Nephron (organoid): ENCODE data around the gene TM7SF2.

Experiments
- H3K27ac Mint-ChIP-seq, 3 experiments: 2 replicates each; pipeline ENCODE4 v1.8.0; 2020; ENCODE audit warnings: mixed read lengths in 3 of 3, mild to moderate bottlenecking in 2 of 3, moderate library complexity in 1 of 3
- H3K27me3 Mint-ChIP-seq: 2 replicates; pipeline ENCODE4 v1.8.0; 2021; ENCODE audit warnings: low read depth, mild to moderate bottlenecking, moderate library complexity, mixed read lengths
- H3K36me3 Mint-ChIP-seq: 2 replicates; pipeline ENCODE4 v1.8.0; 2020; ENCODE audit warnings: low read depth, mixed read lengths
- H3K4me1 Mint-ChIP-seq: 2 replicates; pipeline ENCODE4 v1.8.0; 2020; ENCODE audit warnings: mixed read lengths
- H3K4me3 Mint-ChIP-seq, 3 experiments: 2 replicates each; pipeline ENCODE4 v1.8.0; 2020; ENCODE audit warnings: mild to moderate bottlenecking in 3 of 3, mixed read lengths in 3 of 3, moderate library complexity in 2 of 3
- H3K9me3 Mint-ChIP-seq: 2 replicates; pipeline ENCODE4 v1.8.0; 2020; ENCODE audit warnings: mixed read lengths
- TF ChIP-seq, protein P1 (sequence below), 3 experiments: fragments of 200-600 bp; sonication (generic); IDR thresholded peaks; one replicate each; pipeline ENCODE4 v1.5.0; 2021; ENCODE audit warnings: antibody characterized with exemption in 3 of 3; ENCODE audit not compliant: unreplicated experiment in 3 of 3

TM7SF2 gene

DNA sequence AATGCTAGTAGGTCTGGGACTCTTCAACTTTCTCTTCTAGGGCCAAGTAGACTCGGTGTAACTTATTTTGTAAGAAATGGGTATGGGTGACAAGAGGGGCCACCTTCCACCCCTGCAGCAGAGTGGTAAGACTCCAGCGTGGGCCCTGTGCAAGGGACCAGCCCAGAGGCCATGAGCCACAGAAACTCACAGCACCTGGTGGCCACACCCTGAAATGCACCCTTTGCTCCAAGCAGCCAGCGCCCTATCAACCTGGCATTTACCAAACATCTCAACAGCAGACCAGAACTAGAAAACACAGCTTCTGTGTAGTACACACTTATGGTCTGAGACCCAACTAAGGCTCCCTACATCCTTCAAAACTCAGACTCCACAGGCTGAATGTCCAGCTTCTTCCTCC is 33.5 kb upstream of the TM7SF2 start:
- H3K36me3 Mint-ChIP-seq, result peaks cover 20% of the 10 kb centered on the region
- no peaks in the 10 kb centered on the region for H3K9me3 Mint-ChIP-seq
- peak overlapping the region in 2 of 3 experiments; percentile 17 to 37 for H3K4me3 Mint-ChIP-seq
- H3K27me3 Mint-ChIP-seq, result no peaks in the 10 kb centered on the region
- TF ChIP-seq, protein P1, sequence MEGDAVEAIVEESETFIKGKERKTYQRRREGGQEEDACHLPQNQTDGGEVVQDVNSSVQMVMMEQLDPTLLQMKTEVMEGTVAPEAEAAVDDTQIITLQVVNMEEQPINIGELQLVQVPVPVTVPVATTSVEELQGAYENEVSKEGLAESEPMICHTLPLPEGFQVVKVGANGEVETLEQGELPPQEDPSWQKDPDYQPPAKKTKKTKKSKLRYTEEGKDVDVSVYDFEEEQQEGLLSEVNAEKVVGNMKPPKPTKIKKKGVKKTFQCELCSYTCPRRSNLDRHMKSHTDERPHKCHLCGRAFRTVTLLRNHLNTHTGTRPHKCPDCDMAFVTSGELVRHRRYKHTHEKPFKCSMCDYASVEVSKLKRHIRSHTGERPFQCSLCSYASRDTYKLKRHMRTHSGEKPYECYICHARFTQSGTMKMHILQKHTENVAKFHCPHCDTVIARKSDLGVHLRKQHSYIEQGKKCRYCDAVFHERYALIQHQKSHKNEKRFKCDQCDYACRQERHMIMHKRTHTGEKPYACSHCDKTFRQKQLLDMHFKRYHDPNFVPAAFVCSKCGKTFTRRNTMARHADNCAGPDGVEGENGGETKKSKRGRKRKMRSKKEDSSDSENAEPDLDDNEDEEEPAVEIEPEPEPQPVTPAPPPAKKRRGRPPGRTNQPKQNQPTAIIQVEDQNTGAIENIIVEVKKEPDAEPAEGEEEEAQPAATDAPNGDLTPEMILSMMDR (IDR thresholded peaks at IDR 0.05; ENCODE audit: unreplicated experiment in 3 of 3), result peak; percentile 37 to 56 (median 48)
- no peak overlapping the region for H3K27ac Mint-ChIP-seq
- peaks cover 5% of the 10 kb centered on the region for H3K4me1 Mint-ChIP-seq

DNA sequence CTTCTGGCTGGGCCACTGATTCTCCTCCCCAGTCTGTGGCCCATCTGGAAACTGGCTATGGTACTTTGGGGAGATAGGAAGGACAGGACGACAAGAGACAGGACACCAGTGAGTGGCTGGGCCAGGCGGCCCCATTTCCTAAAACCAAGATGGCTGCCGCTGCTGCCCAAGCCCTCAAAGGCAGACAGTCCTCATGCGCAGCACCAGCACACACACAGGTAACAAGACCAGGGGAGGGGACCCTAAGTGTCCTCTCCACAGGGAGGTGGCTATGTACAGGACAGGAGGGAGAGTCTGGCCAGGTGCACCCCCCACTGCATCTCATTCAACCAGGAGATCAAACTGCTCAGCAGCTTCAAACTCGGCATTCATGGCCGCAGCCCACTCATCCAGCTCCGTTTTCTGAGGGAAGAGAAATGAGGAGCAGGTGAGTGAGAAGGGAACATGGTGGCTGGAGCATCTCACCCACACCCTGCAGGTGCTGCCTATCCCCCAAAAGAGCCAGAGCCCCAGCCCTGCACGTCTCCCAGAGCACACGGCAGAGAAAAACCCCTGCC is 32.8 kb upstream of the TM7SF2 start:
- H3K4me1 Mint-ChIP-seq, result peaks cover 7% of the 10 kb centered on the region
- TF ChIP-seq, protein P1 (IDR thresholded peaks at IDR 0.05; ENCODE audit: unreplicated experiment in 3 of 3), result no peak
- H3K27me3 Mint-ChIP-seq, result no peaks in the 10 kb centered on the region
- no peaks in the 10 kb centered on the region for H3K9me3 Mint-ChIP-seq
- H3K27ac Mint-ChIP-seq, result no peak overlapping the region
- H3K4me3 Mint-ChIP-seq, result peak overlapping the region in 1 of 3 experiments; percentile 54
- peaks cover 20% of the 10 kb centered on the region for H3K36me3 Mint-ChIP-seq

DNA sequence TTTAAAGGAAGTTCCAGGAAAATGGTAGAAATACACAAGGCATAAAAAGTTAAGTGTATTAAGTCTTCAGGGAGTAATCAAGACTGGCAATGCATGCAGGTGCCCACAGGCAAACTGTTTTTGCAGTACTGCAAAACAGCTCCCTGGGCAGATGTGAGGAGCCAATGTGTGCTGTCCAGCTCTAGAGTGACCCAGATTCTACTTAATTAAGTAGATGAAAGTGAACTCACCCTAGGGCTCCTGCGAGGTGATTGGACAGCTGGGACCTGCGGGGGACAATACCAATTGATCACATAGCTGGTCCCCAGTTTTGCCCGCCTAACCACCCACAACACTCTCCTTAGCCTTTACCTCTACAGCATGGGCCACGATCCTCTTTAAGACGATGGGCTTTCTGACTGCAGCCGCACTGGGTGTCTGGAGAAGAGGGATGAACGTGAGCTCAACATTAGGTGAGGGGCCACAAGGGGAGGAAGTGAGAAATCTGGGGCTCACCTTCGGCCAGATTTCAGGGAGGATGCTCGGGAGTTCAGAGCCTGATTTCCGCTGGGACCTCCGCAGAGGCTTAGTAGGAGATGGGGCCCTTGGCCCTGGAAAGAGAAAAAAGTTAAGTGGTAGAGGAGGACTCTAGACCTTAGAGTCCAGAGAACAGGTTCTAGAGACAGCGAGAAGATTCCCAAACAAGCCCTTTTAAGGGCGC is 28.4 kb upstream of the TM7SF2 start:
- Mint-ChIP-seq H3K27me3 (no peaks in the 10 kb centered on the region), H3K9me3 (no peaks in the 10 kb centered on the region), H3K36me3 (peaks cover 19% of the 10 kb centered on the region), H3K27ac (peak overlapping the region; percentile 97 to 98 (median 97)), H3K4me3 (peak overlapping the region; percentile 97 to 99 (median 98)), H3K4me1 (peaks cover 26% of the 10 kb centered on the region)
- TF ChIP-seq, protein P1 (IDR thresholded peaks at IDR 0.05; ENCODE audit: unreplicated experiment in 3 of 3), result no peak

DNA sequence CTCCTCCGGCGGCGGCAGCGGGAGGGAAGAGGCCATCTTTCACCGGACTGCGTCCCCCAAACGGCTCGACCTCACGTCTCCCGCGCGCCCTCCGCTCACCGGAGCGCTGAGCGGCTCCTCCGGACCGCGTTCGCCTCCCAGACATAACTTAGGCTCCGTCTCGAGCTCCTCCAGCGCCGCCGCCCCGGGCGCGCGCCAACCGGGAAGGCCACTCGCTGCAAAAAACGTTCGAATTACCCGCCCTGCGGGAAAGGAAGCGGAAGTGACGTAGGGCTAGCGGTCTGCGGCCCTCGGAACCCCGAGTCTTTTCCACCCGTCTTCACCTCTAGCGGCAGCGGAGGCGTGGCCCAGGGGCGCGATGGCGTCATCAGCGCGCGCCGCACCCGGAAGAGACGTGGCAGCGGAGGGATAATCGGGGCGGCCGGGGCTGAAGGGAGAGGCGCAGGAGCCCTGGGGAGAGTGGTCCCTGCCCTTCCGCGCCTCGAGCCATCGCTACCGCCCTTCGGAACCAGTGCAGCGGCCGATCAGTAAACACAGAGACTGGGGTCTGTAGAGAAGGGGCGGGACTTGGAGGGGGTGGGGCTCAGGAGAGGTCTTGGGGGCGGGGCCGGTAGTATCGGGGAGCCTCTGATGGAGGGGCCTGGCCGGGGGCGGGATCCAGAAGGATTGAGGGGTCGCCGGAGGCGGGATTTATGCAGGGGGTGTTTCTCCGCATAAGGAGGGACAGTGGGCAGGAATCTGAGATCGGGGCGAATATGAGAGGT is 27.7 kb upstream of the TM7SF2 start, which contains the start of the genes CDCA5 and ZFPL1:
Gene CDCA5 (minus strand): TSS at position 207 of the 764 bp plus-strand sequence. CDS start 62 bp downstream, at position 145.
Gene ZFPL1 (plus strand): TSS at position 389 of the 764 bp plus-strand sequence. CDS start 477 bp downstream, outside the sequence.
- no peaks in the 10 kb centered on the region for H3K27me3 Mint-ChIP-seq
- H3K36me3 Mint-ChIP-seq, result peaks cover 20% of the 10 kb centered on the region
- peak within 1 kb of the TSS; percentile 97 to 99 (median 98) for H3K4me3 Mint-ChIP-seq
- H3K9me3 Mint-ChIP-seq, result no peaks in the 10 kb centered on the region
- peaks cover 26% of the 10 kb centered on the region for H3K4me1 Mint-ChIP-seq
- peak within 1 kb of the TSS; percentile 97 to 98 (median 97) for H3K27ac Mint-ChIP-seq
- TF ChIP-seq, protein P1 (IDR thresholded peaks at IDR 0.05; ENCODE audit: unreplicated experiment in 3 of 3), result no peak

DNA sequence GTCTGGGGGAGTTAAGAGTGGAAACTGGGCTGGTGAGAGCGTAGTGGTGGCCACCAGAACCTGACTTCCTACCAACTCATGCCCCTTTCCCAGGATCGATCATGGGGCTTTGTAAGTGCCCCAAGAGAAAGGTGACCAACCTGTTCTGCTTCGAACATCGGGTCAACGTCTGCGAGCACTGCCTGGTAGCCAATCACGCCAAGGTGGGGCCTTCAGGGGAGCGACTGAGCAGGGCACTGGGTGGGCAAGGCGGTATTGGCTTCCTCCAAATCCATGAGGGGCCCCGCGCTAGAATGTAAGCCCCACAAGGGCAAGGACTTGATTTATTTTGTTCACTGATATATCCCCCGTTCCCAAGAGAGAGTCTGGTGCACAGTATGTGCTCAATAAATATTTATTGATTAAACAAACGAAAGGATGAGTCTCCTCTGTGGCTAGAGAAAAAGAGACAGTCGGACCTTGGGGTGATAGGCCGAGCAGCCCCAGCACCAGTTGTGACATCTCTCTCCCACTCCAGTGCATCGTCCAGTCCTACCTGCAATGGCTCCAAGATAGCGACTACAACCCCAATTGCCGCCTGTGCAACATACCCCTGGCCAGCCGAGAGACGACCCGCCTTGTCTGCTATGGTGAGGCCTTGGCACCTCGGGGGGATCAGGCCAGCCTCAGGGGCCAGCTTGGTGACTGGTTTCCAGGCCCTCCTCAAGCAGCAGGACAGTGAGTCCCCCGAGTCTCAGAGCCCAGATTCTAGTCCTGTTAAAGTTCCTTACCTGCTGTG is 26.9 kb upstream of the TM7SF2 start:
- no peaks in the 10 kb centered on the region for H3K27me3 Mint-ChIP-seq
- H3K4me1 Mint-ChIP-seq, result peaks cover 26% of the 10 kb centered on the region
- no peaks in the 10 kb centered on the region for H3K9me3 Mint-ChIP-seq
- H3K36me3 Mint-ChIP-seq, result peaks cover 20% of the 10 kb centered on the region
- TF ChIP-seq, protein P1 (IDR thresholded peaks at IDR 0.05; ENCODE audit: unreplicated experiment in 3 of 3), result no peak
- peak overlapping the region; percentile 97 to 98 (median 97) for H3K27ac Mint-ChIP-seq
- H3K4me3 Mint-ChIP-seq, result peak overlapping the region; percentile 97 to 99 (median 98)
